A549 treated with CpdA at 1 μM for 4 hours (cell line): Measurements from ENCODE around the gene HSPA2. TPM values are rescaled to one million over a fixed set of nuclear protein-coding genes. Genes with fewer than 3 reads are reported as not detected.

Experiments
- total RNA-seq: library from RNA; stranded (reverse); fragments of 200-300 nt; extraction: Qiagen RNA extraction; gene quantifications from 5 replicates; pipeline ENCODE4 v1.2.3, GENCODE V29; 2022; ENCODE audit warnings: low read depth

Gene HSPA2
- total RNA-seq, result 41.1 to 51.7 TPM (median 45.6 TPM) in 5 replicates

DNA sequence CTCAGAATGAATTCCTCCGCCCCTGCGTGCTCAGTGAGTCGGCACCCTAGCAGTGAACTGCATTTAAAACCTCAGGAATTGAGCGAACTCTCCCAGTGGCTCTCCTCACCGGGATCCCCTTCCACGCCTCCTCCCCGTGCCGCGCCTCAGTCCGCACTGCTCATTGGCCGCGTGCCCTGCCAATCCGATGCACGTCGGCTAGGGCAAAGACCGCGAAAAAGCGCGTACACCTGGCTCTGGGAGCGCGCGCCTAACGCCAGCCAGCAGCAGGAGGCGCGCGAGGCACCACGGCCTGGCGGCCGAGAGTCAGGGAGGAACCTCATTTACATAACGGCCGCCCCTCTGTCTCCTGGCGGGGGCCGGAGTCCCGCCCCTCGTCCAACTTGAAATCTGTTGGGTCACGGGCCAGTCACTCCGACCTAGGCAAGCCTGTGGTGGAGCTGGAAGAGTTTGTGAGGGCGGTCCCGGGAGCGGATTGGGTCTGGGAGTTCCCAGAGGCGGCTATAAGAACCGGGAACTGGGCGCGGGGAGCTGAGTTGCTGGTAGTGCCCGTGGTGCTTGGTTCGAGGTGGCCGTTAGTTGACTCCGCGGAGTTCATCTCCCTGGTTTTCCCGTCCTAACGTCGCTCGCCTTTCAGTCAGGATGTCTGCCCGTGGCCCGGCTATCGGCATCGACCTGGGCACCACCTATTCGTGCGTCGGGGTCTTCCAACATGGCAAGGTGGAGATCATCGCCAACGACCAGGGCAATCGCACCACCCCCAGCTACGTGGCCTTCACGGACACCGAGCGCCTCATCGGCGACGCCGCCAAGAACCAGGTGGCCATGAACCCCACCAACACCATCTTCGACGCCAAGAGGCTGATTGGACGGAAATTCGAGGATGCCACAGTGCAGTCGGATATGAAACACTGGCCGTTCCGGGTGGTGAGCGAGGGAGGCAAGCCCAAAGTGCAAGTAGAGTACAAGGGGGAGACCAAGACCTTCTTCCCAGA lies at the start of gene HSPA2:
TSS of gene HSPA2 (plus strand) at position 534 of the 995 bp plus-strand sequence. CDS start at position 643, 109 bp downstream.

DNA sequence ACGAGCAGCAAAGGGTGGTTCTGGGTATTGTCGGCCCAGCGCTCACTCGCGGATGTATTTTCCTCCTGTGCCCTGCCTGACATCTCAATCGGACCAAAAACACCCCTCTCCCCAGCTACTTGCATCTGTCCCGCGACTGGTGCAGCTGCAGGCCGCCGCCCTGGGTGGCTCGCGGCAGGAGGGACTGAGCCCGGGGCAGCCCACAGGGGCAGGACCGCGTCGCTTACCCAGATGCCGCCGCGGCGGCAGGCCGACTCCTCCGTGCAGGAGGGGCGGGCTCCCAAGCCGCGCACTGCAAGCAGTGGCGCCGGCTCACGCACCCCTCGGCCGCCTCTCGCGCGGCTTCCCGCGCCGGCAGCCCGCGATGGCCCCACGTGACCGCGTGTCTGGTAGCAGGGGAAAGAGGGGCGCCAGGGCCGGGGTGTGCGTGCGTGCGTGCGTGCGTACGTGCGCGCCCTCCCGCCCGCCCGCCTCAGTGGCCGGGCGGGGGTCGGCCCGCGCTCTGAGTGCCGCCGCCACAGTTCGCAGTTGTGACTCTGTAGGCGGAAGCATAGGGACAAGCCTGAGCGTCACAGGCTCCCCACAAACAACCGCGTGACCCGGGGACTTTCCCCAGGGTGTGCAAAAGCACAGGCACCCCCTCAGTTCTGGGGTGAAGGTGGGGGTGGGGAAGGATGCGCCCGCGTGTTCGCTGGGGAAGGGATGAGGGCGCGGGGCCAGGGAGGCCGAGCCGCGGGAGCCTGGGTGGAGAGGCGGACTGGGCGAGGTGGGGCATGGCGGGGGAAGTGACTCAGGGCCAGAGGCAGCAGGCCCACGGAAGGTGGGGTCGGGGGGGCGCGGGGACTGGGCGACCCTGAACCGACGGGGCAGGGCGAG lies 36.9 kb upstream of the HSPA2 start, which contains the start of gene ZBTB25:
TSS of gene ZBTB25 (minus strand) at position 405 of the 876 bp plus-strand sequence. CDS start 13,305 bp downstream, outside the sequence.

DNA sequence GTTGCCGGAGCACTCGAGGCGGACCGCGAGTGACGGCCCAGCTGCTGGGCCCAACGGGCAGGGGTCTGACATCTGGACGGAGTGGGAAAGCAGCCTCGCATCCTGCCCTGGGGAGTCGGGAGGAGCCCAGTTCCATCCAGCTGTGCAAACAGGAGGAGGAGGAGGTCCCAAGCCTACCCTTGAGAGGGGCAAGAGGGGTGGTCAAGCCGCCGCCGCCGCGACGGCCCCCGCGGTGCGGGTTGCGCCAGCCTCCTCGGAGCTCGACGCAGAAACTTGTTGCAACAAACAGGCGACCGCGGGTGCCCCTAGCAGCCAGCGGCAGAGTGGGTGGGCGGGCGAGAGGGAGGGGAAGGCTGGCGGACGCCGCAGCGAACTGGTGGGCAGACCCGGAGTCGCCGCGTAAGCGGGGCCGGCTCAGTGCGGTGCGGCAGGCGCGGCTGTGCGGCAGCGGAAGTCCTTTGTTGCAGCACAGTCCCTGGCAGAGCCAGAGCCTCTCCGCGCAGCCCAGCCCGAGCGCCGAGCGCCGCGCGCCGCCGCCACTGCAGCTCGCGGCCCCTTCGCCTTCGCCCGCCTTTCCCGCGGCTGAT lies 36.1 kb upstream of the HSPA2 start, which contains the start of gene ZBTB1:
TSS of gene ZBTB1 (plus strand) at position 461 of the 587 bp plus-strand sequence. CDS start 16,735 bp downstream, outside the sequence.

DNA sequence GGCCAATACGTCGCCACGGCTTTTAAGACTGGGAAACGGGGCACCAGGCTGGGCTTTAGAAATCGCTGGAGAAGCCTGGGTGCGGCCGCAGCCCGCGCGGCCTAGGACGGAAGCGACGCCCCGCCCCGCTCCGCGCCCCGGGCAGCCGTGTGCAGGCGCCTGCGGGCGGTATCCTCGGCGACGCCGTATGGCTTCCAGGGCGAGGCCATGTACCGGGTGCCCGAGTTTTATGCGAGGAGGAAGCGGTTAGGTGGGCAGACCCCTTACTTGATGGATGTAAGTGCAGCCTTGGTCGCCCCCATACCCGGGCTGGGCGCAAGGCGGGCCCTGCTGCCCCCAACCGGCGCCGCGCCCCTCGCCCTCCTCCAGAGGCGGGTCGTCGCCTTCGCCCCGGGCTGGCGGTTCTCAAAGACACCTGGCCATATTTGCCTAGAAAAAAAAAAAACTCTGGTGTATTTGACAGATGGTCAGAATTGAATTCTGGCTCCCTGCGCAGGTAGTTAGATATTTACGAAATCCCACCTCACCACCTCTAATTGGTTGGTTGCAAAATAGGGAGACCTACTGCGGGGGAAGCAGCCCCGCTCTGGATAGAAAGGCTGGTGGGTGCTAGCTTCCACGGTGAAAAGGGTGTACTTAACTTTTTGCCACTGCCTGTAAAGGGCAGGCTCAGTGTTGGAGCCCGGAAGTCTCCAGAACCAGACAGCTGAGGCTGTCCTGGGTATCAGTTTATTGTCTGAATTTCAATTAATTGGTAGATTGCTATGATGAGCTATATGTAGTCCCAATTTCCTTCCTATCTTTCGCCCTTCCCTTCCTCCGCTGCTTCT lies 9.5 kb downstream of the HSPA2 start, which contains the start of gene PPP1R36:
TSS of gene PPP1R36 (plus strand) at position 171 of the 830 bp plus-strand sequence. CDS start at position 208, 37 bp downstream.

Other genes starting within 250 kb of the HSPA2 start
- gene ESR2, start 246.4 kb upstream of the HSPA2 start, total RNA-seq, result 0.09 to 0.12 TPM (median 0.09 TPM) in 3 of 5 replicates, not detected in the others
- 108 to 122 TPM (median 117 TPM) in 5 replicates for gene MTHFD1, start 152.4 kb upstream of the HSPA2 start, total RNA-seq
- gene AKAP5, start 75.2 kb upstream of the HSPA2 start, total RNA-seq, result 0.25 to 0.44 TPM (median 0.35 TPM) in 5 replicates
- gene ZBTB25, start 36.9 kb upstream of the HSPA2 start, total RNA-seq, result 4.0 to 6.7 TPM (median 6.1 TPM) in 5 replicates
- 21.2 to 25.2 TPM (median 24.1 TPM) in 5 replicates for gene ZBTB1, start 36.0 kb upstream of the HSPA2 start, total RNA-seq
- 0.25 to 0.59 TPM (median 0.36 TPM) in 5 replicates for gene PPP1R36, start 9.2 kb downstream of the HSPA2 start, total RNA-seq
- gene PLEKHG3, start 163.7 kb downstream of the HSPA2 start, total RNA-seq, result 34.5 to 53.1 TPM (median 47.4 TPM) in 5 replicates